Measurements from ENCODE around the gene FCER1G.

- TF ChIP-seq, protein P1, sequence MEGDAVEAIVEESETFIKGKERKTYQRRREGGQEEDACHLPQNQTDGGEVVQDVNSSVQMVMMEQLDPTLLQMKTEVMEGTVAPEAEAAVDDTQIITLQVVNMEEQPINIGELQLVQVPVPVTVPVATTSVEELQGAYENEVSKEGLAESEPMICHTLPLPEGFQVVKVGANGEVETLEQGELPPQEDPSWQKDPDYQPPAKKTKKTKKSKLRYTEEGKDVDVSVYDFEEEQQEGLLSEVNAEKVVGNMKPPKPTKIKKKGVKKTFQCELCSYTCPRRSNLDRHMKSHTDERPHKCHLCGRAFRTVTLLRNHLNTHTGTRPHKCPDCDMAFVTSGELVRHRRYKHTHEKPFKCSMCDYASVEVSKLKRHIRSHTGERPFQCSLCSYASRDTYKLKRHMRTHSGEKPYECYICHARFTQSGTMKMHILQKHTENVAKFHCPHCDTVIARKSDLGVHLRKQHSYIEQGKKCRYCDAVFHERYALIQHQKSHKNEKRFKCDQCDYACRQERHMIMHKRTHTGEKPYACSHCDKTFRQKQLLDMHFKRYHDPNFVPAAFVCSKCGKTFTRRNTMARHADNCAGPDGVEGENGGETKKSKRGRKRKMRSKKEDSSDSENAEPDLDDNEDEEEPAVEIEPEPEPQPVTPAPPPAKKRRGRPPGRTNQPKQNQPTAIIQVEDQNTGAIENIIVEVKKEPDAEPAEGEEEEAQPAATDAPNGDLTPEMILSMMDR (conservative IDR thresholded peaks at IDR 0.05), result no peak
- TF ChIP-seq EZH2 (IDR thresholded peaks at IDR 0.05; ENCODE audit: low read depth), result no peak
These were observed 11.7 kb downstream of the FCER1G start for GRCh38 chr1:161226759-161227158.

Measured in PC-9 (cell line).